HEK293 (cell line): ENCODE data around the gene AURKB.

Source experiments
- KLF16 ChIP-seq: fragments of 450-650 bp; formaldehyde crosslinking; IDR thresholded peaks from 2 replicates; pipeline ENCODE4 v1.5.1; 2017; ENCODE audit warnings: missing biosample characterization, missing genetic modification characterization
- KLF8 ChIP-seq: fragments of 450-650 bp; formaldehyde crosslinking; IDR thresholded peaks from 2 replicates; pipeline ENCODE4 v1.5.1; 2016; ENCODE audit warnings: missing biosample characterization, missing genetic modification characterization
- MZF1 ChIP-seq: fragments of 450-650 bp; formaldehyde crosslinking; IDR thresholded peaks from 2 replicates; pipeline ENCODE4 v1.5.1; 2017; ENCODE audit warnings: missing biosample characterization, missing genetic modification characterization, borderline replicate concordance
- PRDM1 ChIP-seq: fragments of 450-650 bp; formaldehyde crosslinking; IDR thresholded peaks from 2 replicates; pipeline ENCODE4; 2016; ENCODE audit warnings: missing biosample characterization, missing genetic modification characterization
- ZBTB10 ChIP-seq: fragments of 450-650 bp; formaldehyde crosslinking; IDR thresholded peaks from 2 replicates; pipeline ENCODE4 v1.5.1; 2016; ENCODE audit warnings: missing biosample characterization, missing genetic modification characterization
- ZBTB48 ChIP-seq: fragments of 450-650 bp; formaldehyde crosslinking; IDR thresholded peaks from 2 replicates; pipeline ENCODE4 v1.5.1; 2016; ENCODE audit warnings: missing biosample characterization, missing genetic modification characterization
- ZBTB8A ChIP-seq: fragments of 450-650 bp; formaldehyde crosslinking; IDR thresholded peaks from 2 replicates; pipeline ENCODE4 v1.5.1; 2016; ENCODE audit warnings: missing biosample characterization, missing genetic modification characterization
- ZFP41 ChIP-seq: fragments of 450-650 bp; formaldehyde crosslinking; IDR thresholded peaks from 2 replicates; pipeline ENCODE4 v1.5.1; 2016; ENCODE audit warnings: missing biosample characterization, missing genetic modification characterization, borderline replicate concordance
- ZIC2 ChIP-seq: fragments of 450-650 bp; formaldehyde crosslinking; IDR thresholded peaks from 2 replicates; pipeline ENCODE4 v1.5.1; 2016; ENCODE audit warnings: missing biosample characterization, missing genetic modification characterization
- ZNF114 ChIP-seq: fragments of 450-650 bp; formaldehyde crosslinking; IDR thresholded peaks from 2 replicates; pipeline ENCODE4 v1.5.0; 2017; ENCODE audit warnings: missing biosample characterization, missing genetic modification characterization
- ZNF169 ChIP-seq: fragments of 450-650 bp; formaldehyde crosslinking; IDR thresholded peaks from 2 replicates; pipeline ENCODE4 v1.5.1; 2016; ENCODE audit warnings: missing biosample characterization, missing genetic modification characterization
- ZNF211 ChIP-seq: fragments of 450-650 bp; formaldehyde crosslinking; IDR thresholded peaks from 2 replicates; pipeline ENCODE4 v1.5.1; 2016; ENCODE audit warnings: low read depth, missing biosample characterization, missing genetic modification characterization
- ZNF223 ChIP-seq: fragments of 450-650 bp; formaldehyde crosslinking; IDR thresholded peaks from 2 replicates; pipeline ENCODE4 v1.5.1; 2016; ENCODE audit warnings: missing biosample characterization, missing genetic modification characterization
- ZNF24 ChIP-seq: fragments of 450-650 bp; formaldehyde crosslinking; IDR thresholded peaks from 2 replicates; pipeline ENCODE4 v1.5.1; 2016; ENCODE audit warnings: missing biosample characterization, missing genetic modification characterization
- ZNF266 ChIP-seq: fragments of 450-650 bp; formaldehyde crosslinking; IDR thresholded peaks from 2 replicates; pipeline ENCODE4 v1.5.1; 2016; ENCODE audit warnings: missing biosample characterization, missing genetic modification characterization, low read depth
- ZNF274 ChIP-seq, 2 experiments: fragments of 200-500 bp in 1 of 2; fragments of 450-650 bp in 1 of 2; sonication (Bioruptor generic) in 1 of 2; formaldehyde crosslinking in 1 of 2; IDR thresholded peaks; 2 replicates each; pipeline versions ENCODE4 v1.5.1 to v1.6.1; 2014 to 2016; ENCODE audit warnings: borderline replicate concordance in 1 of 2, inconsistent platforms in 1 of 2, low read length in 1 of 2, missing biosample characterization in 1 of 2, missing genetic modification characterization in 1 of 2
- ZNF335 ChIP-seq: fragments of 450-650 bp; formaldehyde crosslinking; conservative IDR thresholded peaks from 2 replicates; pipeline ENCODE4 v1.5.1; 2016; ENCODE audit warnings: missing biosample characterization, missing genetic modification characterization
- ZNF423 ChIP-seq: fragments of 450-650 bp; formaldehyde crosslinking; IDR thresholded peaks from 2 replicates; pipeline ENCODE4 v1.5.1; 2016; ENCODE audit warnings: missing biosample characterization, missing genetic modification characterization
- ZNF473 ChIP-seq: fragments of 450-650 bp; formaldehyde crosslinking; IDR thresholded peaks from 2 replicates; pipeline ENCODE4 v1.5.1; 2017; ENCODE audit warnings: missing biosample characterization, missing genetic modification characterization
- ZNF513 ChIP-seq: fragments of 450-650 bp; IDR thresholded peaks from 2 replicates; pipeline ENCODE4 v1.5.1; 2018; ENCODE audit warnings: missing biosample characterization, missing genetic modification characterization
- ZNF558 ChIP-seq: fragments of 450-650 bp; formaldehyde crosslinking; IDR thresholded peaks from 2 replicates; pipeline ENCODE4 v1.5.1; 2016; ENCODE audit warnings: missing biosample characterization, missing genetic modification characterization
- ZNF571 ChIP-seq: fragments of 450-650 bp; formaldehyde crosslinking; IDR thresholded peaks from 2 replicates; pipeline ENCODE4 v1.5.0; 2017; ENCODE audit warnings: missing biosample characterization, missing genetic modification characterization
- ZNF585B ChIP-seq: fragments of 450-650 bp; formaldehyde crosslinking; IDR thresholded peaks from 2 replicates; pipeline ENCODE4 v1.5.1; 2016; ENCODE audit warnings: missing biosample characterization, missing genetic modification characterization
- ZNF777 ChIP-seq: fragments of 450-650 bp; formaldehyde crosslinking; IDR thresholded peaks from 2 replicates; pipeline ENCODE4 v1.5.1; 2017; ENCODE audit warnings: missing biosample characterization, missing genetic modification characterization, borderline replicate concordance
- ZXDB ChIP-seq: fragments of 450-650 bp; formaldehyde crosslinking; IDR thresholded peaks from 2 replicates; pipeline ENCODE4 v1.5.1; 2016; ENCODE audit warnings: missing biosample characterization, missing genetic modification characterization
- TF ChIP-seq, protein P1 (sequence below): fragments of 450-650 bp; formaldehyde crosslinking; IDR thresholded peaks from 2 replicates; pipeline ENCODE4 v1.5.1; 2016; ENCODE audit warnings: missing biosample characterization, missing genetic modification characterization
- TF ChIP-seq, protein P2 (sequence below): fragments of 450-650 bp; formaldehyde crosslinking; IDR thresholded peaks from 2 replicates; pipeline ENCODE4 v1.5.0; 2017; ENCODE audit warnings: missing biosample characterization, missing genetic modification characterization, borderline replicate concordance
- TF ChIP-seq, protein P3 (sequence below): fragments of 450-650 bp; formaldehyde crosslinking; IDR thresholded peaks from 2 replicates; pipeline ENCODE4 v1.5.1; 2016; ENCODE audit warnings: missing biosample characterization, missing genetic modification characterization, low read depth
- TF ChIP-seq, protein P4 (sequence below): fragments of 450-650 bp; formaldehyde crosslinking; optimal IDR thresholded peaks from 2 replicates; pipeline ENCODE3; 2016; ENCODE audit warnings: missing biosample characterization, mild to moderate bottlenecking, missing genetic modification characterization

AURKB gene

DNA sequence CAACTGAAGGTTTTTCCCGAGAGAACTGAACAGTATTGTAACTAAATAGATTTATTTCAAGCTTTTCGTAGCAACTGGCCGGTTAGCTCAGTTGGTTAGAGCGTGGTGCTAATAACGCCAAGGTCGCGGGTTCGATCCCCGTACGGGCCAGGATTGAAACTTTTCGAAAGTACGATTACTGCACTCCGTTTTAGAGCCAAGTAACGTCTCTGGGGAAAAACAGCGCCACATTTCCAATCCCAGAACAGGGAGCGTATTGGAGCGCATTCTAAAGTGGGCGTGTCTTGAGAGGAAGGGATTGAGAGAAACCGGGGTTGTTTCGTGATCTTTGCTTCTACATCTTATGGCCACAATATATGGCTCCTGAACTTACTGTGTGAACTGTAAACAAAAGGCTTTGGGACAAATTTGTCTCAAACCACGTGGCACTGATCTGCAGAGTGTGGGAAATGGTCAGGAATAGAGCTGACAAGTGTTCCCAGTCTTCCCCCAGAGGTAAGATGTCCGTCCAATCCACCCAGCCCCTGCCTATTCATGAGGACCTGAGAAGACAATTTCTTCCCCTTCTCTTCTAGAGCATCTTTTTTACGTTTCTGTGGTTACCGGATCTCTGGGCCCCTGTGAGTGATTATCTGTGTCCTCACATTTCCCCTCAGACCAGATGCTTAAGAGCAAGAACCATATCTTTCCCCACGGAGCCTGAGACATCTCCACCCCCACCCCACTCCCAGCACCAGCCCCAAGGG, 22.7 kb downstream of the AURKB start (continued):
- TF ChIP-seq ZNF558 (tag by site-specific recombination) (no peak; the same call in 1 of the 2 replicates), ZBTB48 (tag by site-specific recombination) (no peak; the same call in 1 of the 2 replicates), KLF16 (tag by site-specific recombination) (no peak; the same call in 1 of the 2 replicates), ZXDB (no peak), ZIC2 (tag by site-specific recombination) (no peak), ZBTB10 (tag by site-specific recombination) (no peak), ZNF335 (tag by site-specific recombination) (no peak), PRDM1 (tag by site-specific recombination) (no peak), ZNF274 (IDR thresholded peaks at IDR 0.05; ENCODE audit: low read length) (no peak), ZNF274 (tag by site-specific recombination; IDR thresholded peaks at IDR 0.05; ENCODE audit: borderline replicate concordance) (no peak), ZBTB8A (no peak), ZNF473 (tag by site-specific recombination) (no peak), MZF1 (tag by site-specific recombination) (no peak), KLF8 (peak; percentile 66), ZNF585B (tag by site-specific recombination) (no peak), ZFP41 (no peak), ZNF266 (tag by site-specific recombination) (no peak), ZNF423 (tag by site-specific recombination) (no peak), ZNF223 (tag by site-specific recombination) (no peak), ZNF777 (tag by site-specific recombination) (no peak), ZNF211 (tag by site-specific recombination) (no peak), ZNF24 (tag by site-specific recombination) (peak; percentile 57; the same call in 1 of the 2 replicates), ZNF571 (no peak), ZNF114 (no peak), ZNF513 (peak; percentile 35; the same call in 1 of the 2 replicates), ZNF169 (tag by site-specific recombination) (no peak)
- TF ChIP-seq, protein P1, sequence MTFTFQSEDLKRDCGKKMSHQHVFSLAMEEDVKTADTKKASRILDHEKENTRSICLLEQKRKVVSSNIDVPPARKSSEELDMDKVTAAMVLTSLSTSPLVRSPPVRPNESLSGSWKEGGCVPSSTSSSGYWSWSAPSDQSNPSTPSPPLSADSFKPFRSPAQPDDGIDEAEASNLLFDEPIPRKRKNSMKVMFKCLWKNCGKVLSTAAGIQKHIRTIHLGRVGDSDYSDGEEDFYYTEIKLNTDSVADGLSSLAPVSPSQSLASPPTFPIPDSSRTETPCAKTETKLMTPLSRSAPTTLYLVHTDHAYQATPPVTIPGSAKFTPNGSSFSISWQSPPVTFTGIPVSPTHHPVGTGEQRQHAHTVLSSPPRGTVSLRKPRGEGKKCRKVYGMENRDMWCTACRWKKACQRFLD (tag by site-specific recombination): no peak
- TF ChIP-seq, protein P2, sequence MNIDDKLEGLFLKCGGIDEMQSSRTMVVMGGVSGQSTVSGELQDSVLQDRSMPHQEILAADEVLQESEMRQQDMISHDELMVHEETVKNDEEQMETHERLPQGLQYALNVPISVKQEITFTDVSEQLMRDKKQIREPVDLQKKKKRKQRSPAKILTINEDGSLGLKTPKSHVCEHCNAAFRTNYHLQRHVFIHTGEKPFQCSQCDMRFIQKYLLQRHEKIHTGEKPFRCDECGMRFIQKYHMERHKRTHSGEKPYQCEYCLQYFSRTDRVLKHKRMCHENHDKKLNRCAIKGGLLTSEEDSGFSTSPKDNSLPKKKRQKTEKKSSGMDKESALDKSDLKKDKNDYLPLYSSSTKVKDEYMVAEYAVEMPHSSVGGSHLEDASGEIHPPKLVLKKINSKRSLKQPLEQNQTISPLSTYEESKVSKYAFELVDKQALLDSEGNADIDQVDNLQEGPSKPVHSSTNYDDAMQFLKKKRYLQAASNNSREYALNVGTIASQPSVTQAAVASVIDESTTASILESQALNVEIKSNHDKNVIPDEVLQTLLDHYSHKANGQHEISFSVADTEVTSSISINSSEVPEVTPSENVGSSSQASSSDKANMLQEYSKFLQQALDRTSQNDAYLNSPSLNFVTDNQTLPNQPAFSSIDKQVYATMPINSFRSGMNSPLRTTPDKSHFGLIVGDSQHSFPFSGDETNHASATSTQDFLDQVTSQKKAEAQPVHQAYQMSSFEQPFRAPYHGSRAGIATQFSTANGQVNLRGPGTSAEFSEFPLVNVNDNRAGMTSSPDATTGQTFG (tag by site-specific recombination): no peak; the same call in 1 of the 2 replicates
- TF ChIP-seq, protein P3, sequence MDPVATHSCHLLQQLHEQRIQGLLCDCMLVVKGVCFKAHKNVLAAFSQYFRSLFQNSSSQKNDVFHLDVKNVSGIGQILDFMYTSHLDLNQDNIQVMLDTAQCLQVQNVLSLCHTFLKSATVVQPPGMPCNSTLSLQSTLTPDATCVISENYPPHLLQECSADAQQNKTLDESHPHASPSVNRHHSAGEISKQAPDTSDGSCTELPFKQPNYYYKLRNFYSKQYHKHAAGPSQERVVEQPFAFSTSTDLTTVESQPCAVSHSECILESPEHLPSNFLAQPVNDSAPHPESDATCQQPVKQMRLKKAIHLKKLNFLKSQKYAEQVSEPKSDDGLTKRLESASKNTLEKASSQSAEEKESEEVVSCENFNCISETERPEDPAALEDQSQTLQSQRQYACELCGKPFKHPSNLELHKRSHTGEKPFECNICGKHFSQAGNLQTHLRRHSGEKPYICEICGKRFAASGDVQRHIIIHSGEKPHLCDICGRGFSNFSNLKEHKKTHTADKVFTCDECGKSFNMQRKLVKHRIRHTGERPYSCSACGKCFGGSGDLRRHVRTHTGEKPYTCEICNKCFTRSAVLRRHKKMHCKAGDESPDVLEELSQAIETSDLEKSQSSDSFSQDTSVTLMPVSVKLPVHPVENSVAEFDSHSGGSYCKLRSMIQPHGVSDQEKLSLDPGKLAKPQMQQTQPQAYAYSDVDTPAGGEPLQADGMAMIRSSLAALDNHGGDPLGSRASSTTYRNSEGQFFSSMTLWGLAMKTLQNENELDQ (tag by site-specific recombination): no peak
- TF ChIP-seq, protein P4, sequence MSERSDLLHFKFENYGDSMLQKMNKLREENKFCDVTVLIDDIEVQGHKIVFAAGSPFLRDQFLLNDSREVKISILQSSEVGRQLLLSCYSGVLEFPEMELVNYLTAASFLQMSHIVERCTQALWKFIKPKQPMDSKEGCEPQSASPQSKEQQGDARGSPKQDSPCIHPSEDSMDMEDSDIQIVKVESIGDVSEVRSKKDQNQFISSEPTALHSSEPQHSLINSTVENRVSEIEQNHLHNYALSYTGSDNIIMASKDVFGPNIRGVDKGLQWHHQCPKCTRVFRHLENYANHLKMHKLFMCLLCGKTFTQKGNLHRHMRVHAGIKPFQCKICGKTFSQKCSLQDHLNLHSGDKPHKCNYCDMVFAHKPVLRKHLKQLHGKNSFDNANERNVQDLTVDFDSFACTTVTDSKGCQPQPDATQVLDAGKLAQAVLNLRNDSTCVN (tag by site-specific recombination): no peak
